OCI-LY1 (cell line): Measurements from ENCODE around the gene CCDC187.

Source experiments
- CTCF ChIP-seq: fragments of 200-600 bp; sonication (generic), shearing (Covaris generic); IDR thresholded peaks from 2 replicates; pipeline ENCODE4 v1.5.1; 2017; ENCODE audit warnings: mild to moderate bottlenecking, antibody characterized with exemption, low read length, moderate library complexity, mixed read lengths
- EZH2 ChIP-seq: fragments of 200-600 bp; sonication (generic), shearing (Covaris generic); IDR thresholded peaks from 2 replicates; pipeline ENCODE4 v1.8.0; 2017; ENCODE audit warnings: borderline replicate concordance, mixed run types, mild to moderate bottlenecking, antibody characterized with exemption, low read length, moderate library complexity, mixed read lengths

GRCh38 chr9:136326761-136327303 lies 22.9 kb upstream of the CCDC187 start:
- TF ChIP-seq CTCF (no peak), EZH2 (no peak)
